Measurements from ENCODE around the gene CDK5RAP3.

CDK5RAP3 gene

GRCh38 chr17:47945529-47946508 is 25.1 kb upstream of the CDK5RAP3 start:
- TF ChIP-seq ZFP41 (tag by site-specific recombination; IDR thresholded peaks at IDR 0.05; ENCODE audit: borderline replicate concordance) (no peak), PRDM1 (tag by site-specific recombination; IDR thresholded peaks at IDR 0.05) (peak; percentile 95)
- no peaks in the 10 kb centered on the region for H3K4me1 ChIP-seq (ENCODE audit: control insufficient read depth, insufficient read depth, low read length)
- no peaks in the 10 kb centered on the region for H3K9me3 ChIP-seq (ENCODE audit: control insufficient read depth, insufficient read depth, low read depth, low read length)
- no peak overlapping the region for H3K4me3 ChIP-seq (ENCODE audit: low read depth, low read length)
- ChIA-PET CTCF (interaction anchor here (0.6 to 22.4 kb wide), 25 partner anchors 9 to 518 kb away, joined by 3 to 592 read pairs (median 4); partner anchors contain the start of genes CDK5RAP3, PRR15L, SP2 and TBX21), POLR2A (interaction anchor here (1.0 to 1.3 kb wide), 6 partner anchors 11 to 155 kb away, joined by 3 to 14 read pairs (median 4); partner anchors contain the start of genes CDK5RAP3 and PRR15L)
- H3K36me3 ChIP-seq (ENCODE audit: control insufficient read depth in 2 of 2, insufficient read depth in 1 of 2, low read length in 2 of 2) = peaks cover under 1 to 66% of the 10 kb centered on the region in 2 experiments; a peak in 2 of 3 replicates
- H3K27ac ChIP-seq (ENCODE audit: extremely low read depth, low read depth, low read length) = no peak overlapping the region

GRCh38 chr17:47946516-47946915 is 24.4 kb upstream of the CDK5RAP3 start:
- no peaks in the 10 kb centered on the region for H3K4me1 ChIP-seq (ENCODE audit: control insufficient read depth, insufficient read depth, low read length)

More at GRCh38 chr17:47946516-47946915, 24.4 kb upstream of the CDK5RAP3 start:
- no peak for TF ChIP-seq SALL2 (tag by site-specific recombination; IDR thresholded peaks at IDR 0.05; ENCODE audit: borderline replicate concordance)
- TF ChIP-seq MEIS1 (CRISPR knock-in tag; IDR thresholded peaks at IDR 0.05; ENCODE audit: borderline replicate concordance) = no peak
- no peak for TF ChIP-seq ZNF266 (tag by site-specific recombination; IDR thresholded peaks at IDR 0.05; ENCODE audit: low read depth)
- no peak for TF ChIP-seq ZBTB44 (tag by site-specific recombination; IDR thresholded peaks at IDR 0.05)
- TF ChIP-seq TSHZ1 (tag by site-specific recombination; IDR thresholded peaks at IDR 0.05; ENCODE audit: borderline replicate concordance) = no peak
- TF ChIP-seq SETDB1 (IDR thresholded peaks at IDR 0.05; ENCODE audit: insufficient read length, low read length) = no peak
- TF ChIP-seq ZNF433 (tag by site-specific recombination; IDR thresholded peaks at IDR 0.05; ENCODE audit: low read depth) = no peak
- no peak for TF ChIP-seq GLIS2 (tag by site-specific recombination; IDR thresholded peaks at IDR 0.05)
- no peak for TF ChIP-seq ZNF335 (tag by site-specific recombination; conservative IDR thresholded peaks at IDR 0.05)
- TF ChIP-seq KLF10 (tag by site-specific recombination; IDR thresholded peaks at IDR 0.05) = no peak
- no peak for TF ChIP-seq PRDM2 (tag by site-specific recombination; IDR thresholded peaks at IDR 0.05; ENCODE audit: borderline replicate concordance)
- TF ChIP-seq PATZ1 (tag by site-specific recombination; IDR thresholded peaks at IDR 0.05) = no peak
- no peak for TF ChIP-seq ZNF223 (tag by site-specific recombination; IDR thresholded peaks at IDR 0.05)
- no peak overlapping the region for H3K4me3 ChIP-seq (ENCODE audit: low read depth, low read length)
- ChIA-PET POLR2A (interaction anchor here (0.5 to 1.4 kb wide), 11 partner anchors 9 to 154 kb away, joined by 3 to 14 read pairs (median 3); partner anchors contain the start of genes CDK5RAP3, PRR15L and SP2), CTCF (interaction anchor here (0.6 to 22.4 kb wide), 31 partner anchors 9 to 933 kb away, joined by 3 to 592 read pairs (median 4); partner anchors contain the start of genes CDK5RAP3, PRR15L and SP2)
- no peak overlapping the region for H3K27ac ChIP-seq (ENCODE audit: extremely low read depth, low read depth, low read length)
- no peaks in the 10 kb centered on the region for H3K9me3 ChIP-seq (ENCODE audit: control insufficient read depth, insufficient read depth, low read depth, low read length)
- peaks cover 6 to 72% of the 10 kb centered on the region in 2 experiments; a peak in 2 of 3 replicates for H3K36me3 ChIP-seq (ENCODE audit: control insufficient read depth in 2 of 2, insufficient read depth in 1 of 2, low read length in 2 of 2)
